HCT116 (cell line): ENCODE measurements around the gene GLRX. TPM values are rescaled to one million over a fixed set of nuclear protein-coding genes. Genes with fewer than 3 reads are reported as not detected.

Experiments used
- ATAC-seq: fragments of 200-7000 bp; cut with Tn5 transposase; 2 replicates; pipeline ENCODE4 v1.9.1; 2020; ENCODE audit warnings: mild to moderate bottlenecking, moderate library complexity
- BruUV-seq: library from RNA; stranded (reverse); fragments of 400-500 nt; replicated peaks from 2 replicates; lab custom pipeline; 2021; lab: Mats Ljungman, UMichigan
- CTCF ChIA-PET: fragments of 300-600 bp; sonication (Branson Sonifier 250); formaldehyde crosslinking; loops from one replicate; lab custom pipeline; 2021; ENCODE audit warnings: antibody characterized with exemption; lab: Charles Lee
- POLR2A ChIA-PET: fragments of 300-600, 350-600 bp; sonication (Branson Sonifier 250); formaldehyde crosslinking; loops from one replicate; lab custom pipeline; 2021; ENCODE audit warnings: antibody characterized with exemption; lab: Charles Lee
- RAD21 ChIA-PET, 2 experiments: fragments of 300-600 bp; sonication (Branson Sonifier 250); formaldehyde crosslinking; loops; one replicate each; lab custom pipeline; 2023; ENCODE audit warnings: low total read pairs in 2 of 2; ENCODE audit not compliant: uncharacterized antibody in 2 of 2, unreplicated experiment in 2 of 2, low non-redundant PET in 1 of 2; lab: Charles Lee
- DNase-seq: peaks from one replicate; pipeline ENCODE4 v3.0.0-alpha.2; 2010; ENCODE audit warnings: low read depth, low spot score
- H2AFZ ChIP-seq: fragments of 200-600 bp; shearing (Covaris generic), sonication (generic); 2 replicates; pipeline ENCODE4 v1.6.1; 2017; ENCODE audit warnings: low read depth, mixed run types, mixed read lengths, antibody characterized with exemption, low read length; ENCODE audit not compliant: poor library complexity, severe bottlenecking
- H3K27ac ChIP-seq: 2 replicates; pipeline ENCODE4 v1.5.1; 2012; ENCODE audit warnings: low read depth, low read length
- H3K27me3 ChIP-seq: fragments of 200-600 bp; sonication (generic); 2 replicates; pipeline ENCODE4 v1.6.1; 2016; ENCODE audit warnings: mixed run types, low read length, mixed read lengths; ENCODE audit not compliant: insufficient read depth
- H3K36me3 ChIP-seq, 2 experiments: fragments of 200-500 bp in 1 of 2; fragments of 200-600 bp in 1 of 2; sonication (Bioruptor generic) in 1 of 2; sonication (generic) in 1 of 2; 2 replicates each; pipeline versions ENCODE4 v1.5.1 to v1.6.1; 2014 to 2016; ENCODE audit warnings: low read length in 2 of 2, inconsistent platforms in 1 of 2, mixed read lengths in 1 of 2, mixed run types in 1 of 2; ENCODE audit not compliant: insufficient read depth in 2 of 2, control insufficient read depth in 1 of 2
- H3K4me1 ChIP-seq, 2 experiments: fragments of 200-600 bp in 1 of 2; sonication (generic) in 1 of 2; 2 replicates each; pipeline versions ENCODE4 v1.5.1 to v1.6.1; 2012 to 2017; ENCODE audit warnings: low read length in 2 of 2, inconsistent platforms in 1 of 2, mild to moderate bottlenecking in 1 of 2, mixed read lengths in 1 of 2, mixed run types in 1 of 2, moderate library complexity in 1 of 2; ENCODE audit not compliant: insufficient read depth in 2 of 2, control insufficient read depth in 1 of 2
- H3K4me2 ChIP-seq: fragments of 200-600 bp; sonication (generic); 2 replicates; pipeline ENCODE4 v1.6.1; 2017; ENCODE audit warnings: mixed run types, low read length, mixed read lengths
- H3K4me3 ChIP-seq, 2 experiments: fragments of 200-600 bp in 1 of 2; sonication (generic) in 1 of 2; replicated peaks in 1 of 2; 2 replicates each; pipeline ENCODE4 v1.5.1; 2011 to 2016; ENCODE audit warnings: low read length in 2 of 2, control low read depth in 1 of 2, low read depth in 1 of 2, mild to moderate bottlenecking in 1 of 2, mixed read lengths in 1 of 2, mixed run types in 1 of 2
- H3K79me2 ChIP-seq: fragments of 200-600 bp; sonication (generic); 2 replicates; pipeline ENCODE4 v1.6.1; 2017; ENCODE audit warnings: mild to moderate bottlenecking, mixed run types, low read length, moderate library complexity, mixed read lengths; ENCODE audit not compliant: insufficient read depth
- H3K9ac ChIP-seq: fragments of 200-600 bp; sonication (generic); 2 replicates; pipeline ENCODE4 v1.6.1; 2016; ENCODE audit warnings: low read length, mixed read lengths
- H3K9me2 ChIP-seq: fragments of 200-600 bp; sonication (generic), shearing (Covaris generic); 2 replicates; pipeline ENCODE4 v1.6.1; 2017; ENCODE audit warnings: mixed run types, mild to moderate bottlenecking, moderate library complexity; ENCODE audit not compliant: insufficient read depth
- H3K9me3 ChIP-seq, 2 experiments: fragments of 200-500 bp in 1 of 2; fragments of 200-600 bp in 1 of 2; sonication (Bioruptor generic) in 1 of 2; sonication (generic) in 1 of 2; 2 replicates each; pipeline ENCODE4 v1.6.1; 2014 to 2017; ENCODE audit warnings: low read length in 2 of 2, mixed read lengths in 2 of 2, inconsistent platforms in 1 of 2, low read depth in 1 of 2, mild to moderate bottlenecking in 1 of 2, mixed run types in 1 of 2, moderate library complexity in 1 of 2; ENCODE audit not compliant: control insufficient read depth in 1 of 2, insufficient read depth in 1 of 2
- H4K20me1 ChIP-seq: fragments of 200-600 bp; sonication (generic), shearing (Covaris generic); 2 replicates; pipeline ENCODE4 v1.6.1; 2017; ENCODE audit warnings: mixed run types, mild to moderate bottlenecking, moderate library complexity; ENCODE audit not compliant: insufficient read depth
- EZH2phosphoT487 ChIP-seq: fragments of 200-600 bp; IDR thresholded peaks from 2 replicates; pipeline ENCODE4 v1.6.1; 2018; ENCODE audit warnings: antibody characterized with exemption, borderline replicate concordance
- JUND ChIP-seq: IDR thresholded peaks from 2 replicates; pipeline ENCODE4 v1.6.1; 2012
- RAD21 ChIP-seq: IDR thresholded peaks from 2 replicates; pipeline ENCODE4 v1.6.1; 2012; ENCODE audit warnings: low read depth, mild to moderate bottlenecking
- SIN3A ChIP-seq: IDR thresholded peaks from 2 replicates; pipeline ENCODE4 v1.6.1; 2012; ENCODE audit warnings: low read depth
- SRF ChIP-seq: IDR thresholded peaks from 2 replicates; pipeline ENCODE4 v1.6.1; 2012; ENCODE audit warnings: low read depth
- YY1 ChIP-seq: IDR thresholded peaks from 2 replicates; pipeline ENCODE4 v1.6.1; 2011; ENCODE audit warnings: low read length, low read depth, moderate library complexity, mild to moderate bottlenecking; ENCODE audit not compliant: insufficient replicate concordance; ENCODE audit errors: extremely low read depth
- ZFX ChIP-seq: fragments of 450-650 bp; IDR thresholded peaks from 2 replicates; pipeline ENCODE4 v1.6.1; 2017
- ZNF274 ChIP-seq: fragments of 200-500 bp; sonication (Bioruptor generic); IDR thresholded peaks from 2 replicates; pipeline ENCODE4 v1.6.1; 2014; ENCODE audit warnings: mild to moderate bottlenecking, low read depth, low read length, inconsistent platforms
- intact Hi-C: fragments of 100-400 bp; cut with micrococcal nuclease; formaldehyde crosslinking; loops from 2 replicates; pipeline ENCODE4 v1.10.0; 2022
- total RNA-seq: library from RNA; stranded (reverse); gene quantifications from one replicate; pipeline ENCODE4 v1.2.1, GENCODE V29; 2021; ENCODE audit not compliant: unreplicated experiment
- TF ChIP-seq, protein P1 (sequence below): IDR thresholded peaks from 2 replicates; pipeline ENCODE4 v1.6.1; 2012
- TF ChIP-seq, protein P2 (sequence below): IDR thresholded peaks from 2 replicates; pipeline ENCODE4 v1.6.1; 2011; ENCODE audit warnings: mild to moderate bottlenecking, low read length, moderate library complexity; ENCODE audit not compliant: insufficient replicate concordance; ENCODE audit errors: extremely low read depth
- TF ChIP-seq, protein P3 (sequence below): IDR thresholded peaks from 2 replicates; pipeline ENCODE4 v1.6.1; 2012; ENCODE audit warnings: low read depth

Gene GLRX
- total RNA-seq, 1 experiment from 2014 or later, result 29.3 TPM

DNA sequence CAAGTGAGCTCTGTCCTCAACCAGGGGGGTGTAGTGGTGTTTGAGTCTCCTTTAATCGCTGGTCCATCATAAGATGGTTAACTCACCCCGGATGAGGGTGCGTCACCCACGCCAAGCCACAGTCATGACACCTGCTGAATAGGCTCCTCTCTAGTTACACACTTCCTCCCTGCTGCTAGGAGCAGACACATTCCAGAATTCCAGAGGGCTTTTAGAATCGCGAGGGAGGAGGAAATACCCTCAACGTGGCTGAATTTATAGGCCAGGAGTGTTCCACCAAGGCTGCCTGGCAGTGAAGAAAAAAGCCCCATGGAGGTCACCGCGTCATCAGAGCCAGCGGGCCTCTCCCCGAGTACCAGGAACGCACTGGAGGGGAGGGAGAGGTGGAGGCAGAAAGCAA, 5.1 kb downstream of the GLRX start:
- ATAC-seq, result no peak
- ChIA-PET POLR2A (no interaction called here), RAD21 (no interaction called here), CTCF (no interaction called here)
- Histone ChIP-seq H3K4me3 (no peak overlapping the region), H3K9me2 (no peaks in the 10 kb centered on the region), H3K27ac (no peak overlapping the region), H3K4me1 (peaks cover 9 to 20% of the 10 kb centered on the region in 2 experiments; a peak in 3 of 4 replicates), H3K36me3 (peaks cover 0 to 7% of the 10 kb centered on the region in 2 experiments; a peak in 2 of 4 replicates), H3K79me2 (no peaks in the 10 kb centered on the region), H3K9me3 (no peaks in the 10 kb centered on the region), H3K27me3 (no peaks in the 10 kb centered on the region), H3K4me2 (no peak overlapping the region), H2AFZ (no peak overlapping the region), H4K20me1 (no peaks in the 10 kb centered on the region), H3K9ac (no peak overlapping the region)
- DNase-seq, result no peak
- no TSS peak for BruUV-seq
- TF ChIP-seq ZNF274 (no peak), RAD21 (no peak), SIN3A (no peak), EZH2phosphoT487 (no peak), SRF (no peak), ZFX (no peak), JUND (no peak), YY1 (no peak)
- TF ChIP-seq, protein P1, sequence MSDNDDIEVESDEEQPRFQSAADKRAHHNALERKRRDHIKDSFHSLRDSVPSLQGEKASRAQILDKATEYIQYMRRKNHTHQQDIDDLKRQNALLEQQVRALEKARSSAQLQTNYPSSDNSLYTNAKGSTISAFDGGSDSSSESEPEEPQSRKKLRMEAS, result no peak
- TF ChIP-seq, protein P2, sequence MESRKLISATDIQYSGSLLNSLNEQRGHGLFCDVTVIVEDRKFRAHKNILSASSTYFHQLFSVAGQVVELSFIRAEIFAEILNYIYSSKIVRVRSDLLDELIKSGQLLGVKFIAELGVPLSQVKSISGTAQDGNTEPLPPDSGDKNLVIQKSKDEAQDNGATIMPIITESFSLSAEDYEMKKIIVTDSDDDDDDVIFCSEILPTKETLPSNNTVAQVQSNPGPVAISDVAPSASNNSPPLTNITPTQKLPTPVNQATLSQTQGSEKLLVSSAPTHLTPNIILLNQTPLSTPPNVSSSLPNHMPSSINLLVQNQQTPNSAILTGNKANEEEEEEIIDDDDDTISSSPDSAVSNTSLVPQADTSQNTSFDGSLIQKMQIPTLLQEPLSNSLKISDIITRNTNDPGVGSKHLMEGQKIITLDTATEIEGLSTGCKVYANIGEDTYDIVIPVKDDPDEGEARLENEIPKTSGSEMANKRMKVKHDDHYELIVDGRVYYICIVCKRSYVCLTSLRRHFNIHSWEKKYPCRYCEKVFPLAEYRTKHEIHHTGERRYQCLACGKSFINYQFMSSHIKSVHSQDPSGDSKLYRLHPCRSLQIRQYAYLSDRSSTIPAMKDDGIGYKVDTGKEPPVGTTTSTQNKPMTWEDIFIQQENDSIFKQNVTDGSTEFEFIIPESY, result no peak
- TF ChIP-seq, protein P3, sequence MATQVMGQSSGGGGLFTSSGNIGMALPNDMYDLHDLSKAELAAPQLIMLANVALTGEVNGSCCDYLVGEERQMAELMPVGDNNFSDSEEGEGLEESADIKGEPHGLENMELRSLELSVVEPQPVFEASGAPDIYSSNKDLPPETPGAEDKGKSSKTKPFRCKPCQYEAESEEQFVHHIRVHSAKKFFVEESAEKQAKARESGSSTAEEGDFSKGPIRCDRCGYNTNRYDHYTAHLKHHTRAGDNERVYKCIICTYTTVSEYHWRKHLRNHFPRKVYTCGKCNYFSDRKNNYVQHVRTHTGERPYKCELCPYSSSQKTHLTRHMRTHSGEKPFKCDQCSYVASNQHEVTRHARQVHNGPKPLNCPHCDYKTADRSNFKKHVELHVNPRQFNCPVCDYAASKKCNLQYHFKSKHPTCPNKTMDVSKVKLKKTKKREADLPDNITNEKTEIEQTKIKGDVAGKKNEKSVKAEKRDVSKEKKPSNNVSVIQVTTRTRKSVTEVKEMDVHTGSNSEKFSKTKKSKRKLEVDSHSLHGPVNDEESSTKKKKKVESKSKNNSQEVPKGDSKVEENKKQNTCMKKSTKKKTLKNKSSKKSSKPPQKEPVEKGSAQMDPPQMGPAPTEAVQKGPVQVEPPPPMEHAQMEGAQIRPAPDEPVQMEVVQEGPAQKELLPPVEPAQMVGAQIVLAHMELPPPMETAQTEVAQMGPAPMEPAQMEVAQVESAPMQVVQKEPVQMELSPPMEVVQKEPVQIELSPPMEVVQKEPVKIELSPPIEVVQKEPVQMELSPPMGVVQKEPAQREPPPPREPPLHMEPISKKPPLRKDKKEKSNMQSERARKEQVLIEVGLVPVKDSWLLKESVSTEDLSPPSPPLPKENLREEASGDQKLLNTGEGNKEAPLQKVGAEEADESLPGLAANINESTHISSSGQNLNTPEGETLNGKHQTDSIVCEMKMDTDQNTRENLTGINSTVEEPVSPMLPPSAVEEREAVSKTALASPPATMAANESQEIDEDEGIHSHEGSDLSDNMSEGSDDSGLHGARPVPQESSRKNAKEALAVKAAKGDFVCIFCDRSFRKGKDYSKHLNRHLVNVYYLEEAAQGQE, result no peak
- intact Hi-C loops, result no loop called here
